OCI-LY3 (cell line): Measurements from ENCODE around the gene ATP2A1.

Experiments
- H2AFZ ChIP-seq: fragments of 200-600, 300-600 bp; shearing (Covaris generic); 2 replicates; pipeline ENCODE4 v1.6.0; 2014; ENCODE audit warnings: antibody characterized with exemption, low read depth, low read length
- H3K27ac ChIP-seq: fragments of 200-600, 300-600 bp; sonication (generic); 2 replicates; pipeline ENCODE4 v1.5.1; 2014; ENCODE audit warnings: mild to moderate bottlenecking, low read length, moderate library complexity, mixed read lengths
- H3K27me3 ChIP-seq: fragments of 200-600, 300-600 bp; sonication (generic); 2 replicates; pipeline ENCODE4 v1.6.1; 2014; ENCODE audit warnings: low read depth, low read length, mixed read lengths
- H3K36me3 ChIP-seq: fragments of 200-600, 300-600 bp; sonication (generic); replicated peaks from 2 replicates; pipeline ENCODE3; 2014; ENCODE audit warnings: low read depth, low read length, mixed read lengths
- H3K4me1 ChIP-seq: fragments of 300-600, 200-600 bp; sonication (generic); 2 replicates; pipeline ENCODE4 v1.6.1; 2014; ENCODE audit warnings: low read length, mixed read lengths
- H3K4me2 ChIP-seq: fragments of 200-600, 300-600 bp; sonication (generic); 2 replicates; pipeline ENCODE4 v1.6.1; 2014; ENCODE audit warnings: low read length, mixed read lengths
- H3K4me3 ChIP-seq: fragments of 300-600, 200-600 bp; sonication (generic); 2 replicates; pipeline ENCODE4 v1.5.1; 2014; ENCODE audit warnings: antibody characterized with exemption, mild to moderate bottlenecking, low read length, moderate library complexity
- H3K79me2 ChIP-seq: fragments of 300-600, 200-600 bp; shearing (Covaris generic); 2 replicates; pipeline ENCODE4 v1.6.1; 2014; ENCODE audit warnings: mild to moderate bottlenecking, low read length, mixed read lengths
- H3K9ac ChIP-seq: fragments of 300-600, 200-600 bp; shearing (Covaris generic); 2 replicates; pipeline ENCODE4 v1.6.0; 2014; ENCODE audit warnings: mild to moderate bottlenecking, low read length, moderate library complexity
- H3K9me3 ChIP-seq: fragments of 200-600, 300-600 bp; shearing (Covaris generic); 2 replicates; pipeline ENCODE4 v1.6.1; 2014; ENCODE audit warnings: low read length, mixed read lengths; ENCODE audit not compliant: insufficient read depth
- H4K20me1 ChIP-seq: fragments of 200-600, 300-600 bp; sonication (generic); 2 replicates; pipeline ENCODE4 v1.6.1; 2016; ENCODE audit warnings: low read length, mixed read lengths; ENCODE audit not compliant: insufficient read depth
- CTCF ChIP-seq: fragments of 200-600, 300-600 bp; sonication (generic); IDR thresholded peaks from 2 replicates; pipeline ENCODE4 v1.5.1; 2014; ENCODE audit warnings: antibody characterized with exemption, low read length, low read depth
- EZH2phosphoT487 ChIP-seq: fragments of 200-600 bp; shearing (Covaris generic); IDR thresholded peaks from 2 replicates; pipeline ENCODE4 v1.6.1; 2018; ENCODE audit warnings: antibody characterized with exemption, mixed run types, low read depth

The ATP2A1 gene

DNA sequence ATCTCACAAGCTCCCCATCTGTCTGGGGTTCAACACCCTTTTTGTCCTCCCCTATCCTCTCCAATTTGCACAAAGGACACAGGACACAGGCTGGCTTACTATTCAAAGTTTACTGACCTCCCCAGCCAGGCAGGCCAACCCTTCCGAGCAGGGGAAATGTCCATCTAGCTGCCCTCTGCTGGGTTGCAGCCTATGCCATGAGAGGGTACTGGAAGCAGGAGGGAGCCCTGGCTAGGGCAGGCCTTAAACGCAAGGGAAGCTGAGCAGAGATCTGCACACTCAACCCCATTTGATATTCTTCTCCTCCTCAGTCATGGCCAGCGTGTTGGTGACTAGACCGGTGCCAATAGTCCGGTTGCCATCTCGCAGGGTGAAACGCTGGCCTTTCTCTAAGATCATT is 35.6 kb upstream of the ATP2A1 start:
- Histone ChIP-seq H3K36me3 (peaks cover 44% of the 10 kb centered on the region), H3K4me2 (no peak overlapping the region)

DNA sequence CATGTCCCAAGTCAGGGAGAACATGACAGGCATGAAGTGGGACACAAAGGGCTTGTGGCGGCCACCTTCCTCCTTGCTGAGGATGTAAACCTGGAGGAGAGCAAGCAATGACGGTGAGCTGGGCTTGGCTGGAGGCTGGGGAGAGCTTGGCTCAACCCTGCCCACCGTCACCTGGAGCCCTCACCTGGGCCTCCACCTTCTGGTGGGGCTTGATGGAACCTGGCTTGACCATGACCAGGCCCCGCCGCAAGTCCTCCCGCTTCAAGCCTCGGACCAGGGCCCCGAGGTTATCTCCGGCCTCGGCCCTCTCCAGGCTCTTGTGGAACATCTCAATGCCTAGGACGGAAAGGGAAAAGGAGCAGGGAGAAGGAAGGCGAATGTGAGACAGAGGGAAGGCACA is 34.5 kb upstream of the ATP2A1 start:
- no peak overlapping the region for H3K27ac ChIP-seq
- H2AFZ ChIP-seq, result no peak overlapping the region
- H3K9ac ChIP-seq, result no peak overlapping the region
- no peaks in the 10 kb centered on the region for H3K9me3 ChIP-seq
- H3K4me3 ChIP-seq, result no peak overlapping the region
- H3K79me2 ChIP-seq, result peaks cover 31% of the 10 kb centered on the region
- peaks cover 33% of the 10 kb centered on the region for H3K36me3 ChIP-seq
- no peaks in the 10 kb centered on the region for H3K27me3 ChIP-seq
- no peaks in the 10 kb centered on the region for H4K20me1 ChIP-seq
- H3K4me2 ChIP-seq, result no peak overlapping the region
- TF ChIP-seq CTCF, result no peak
- no peak for TF ChIP-seq EZH2phosphoT487
- peaks cover 13% of the 10 kb centered on the region for H3K4me1 ChIP-seq

More for the DNA sequence above, 35.6 kb upstream of the ATP2A1 start:
- H3K9ac ChIP-seq, result no peak overlapping the region
- H3K9me3 ChIP-seq, result no peaks in the 10 kb centered on the region
- H3K4me3 ChIP-seq, result no peak overlapping the region
- H2AFZ ChIP-seq, result no peak overlapping the region
- TF ChIP-seq CTCF, result no peak
- TF ChIP-seq EZH2phosphoT487, result no peak
- peaks cover 3% of the 10 kb centered on the region; the same call in 1 of the 2 replicates for H4K20me1 ChIP-seq
- peaks cover 31% of the 10 kb centered on the region for H3K79me2 ChIP-seq
- no peak overlapping the region for H3K27ac ChIP-seq
- no peaks in the 10 kb centered on the region for H3K27me3 ChIP-seq
- peaks cover 13% of the 10 kb centered on the region for H3K4me1 ChIP-seq

- no peak overlapping the region for H3K27ac ChIP-seq
- no peaks in the 10 kb centered on the region for H3K9me3 ChIP-seq
- no peak overlapping the region for H2AFZ ChIP-seq
- H3K4me2 ChIP-seq, result 0 out of 2 replicates have a peak overlapping the region, but pooled peaks have one; percentile 67
- peaks cover 13% of the 10 kb centered on the region for H3K4me1 ChIP-seq
- H3K4me3 ChIP-seq, result peak overlapping the region; percentile 87; the same call in 1 of the 2 replicates
- peaks cover 31% of the 10 kb centered on the region for H3K79me2 ChIP-seq
- no peak overlapping the region for H3K9ac ChIP-seq
- TF ChIP-seq CTCF (no peak), EZH2phosphoT487 (no peak)
- no peaks in the 10 kb centered on the region for H4K20me1 ChIP-seq
- H3K36me3 ChIP-seq, result peaks cover 29% of the 10 kb centered on the region
- no peaks in the 10 kb centered on the region for H3K27me3 ChIP-seq
These were observed 33.9 kb upstream of the ATP2A1 start for GRCh38 chr16:28844226-28844885.

- Histone ChIP-seq H2AFZ (no peak overlapping the region), H3K4me1 (peaks cover 13% of the 10 kb centered on the region), H3K36me3 (peaks cover 29% of the 10 kb centered on the region), H3K4me3 (peak overlapping the region; percentile 87), H3K4me2 (peak overlapping the region; percentile 67), H4K20me1 (no peaks in the 10 kb centered on the region), H3K79me2 (peaks cover 31% of the 10 kb centered on the region), H3K27ac (no peak overlapping the region), H3K9ac (peak overlapping the region; percentile 79), H3K9me3 (no peaks in the 10 kb centered on the region), H3K27me3 (no peaks in the 10 kb centered on the region)
- TF ChIP-seq EZH2phosphoT487 (no peak), CTCF (no peak)
These were observed 33.0 kb upstream of the ATP2A1 start for GRCh38 chr16:28845293-28845692.
